ENCODE results near the gene GIPC2.

- TF ChIP-seq, protein P1, sequence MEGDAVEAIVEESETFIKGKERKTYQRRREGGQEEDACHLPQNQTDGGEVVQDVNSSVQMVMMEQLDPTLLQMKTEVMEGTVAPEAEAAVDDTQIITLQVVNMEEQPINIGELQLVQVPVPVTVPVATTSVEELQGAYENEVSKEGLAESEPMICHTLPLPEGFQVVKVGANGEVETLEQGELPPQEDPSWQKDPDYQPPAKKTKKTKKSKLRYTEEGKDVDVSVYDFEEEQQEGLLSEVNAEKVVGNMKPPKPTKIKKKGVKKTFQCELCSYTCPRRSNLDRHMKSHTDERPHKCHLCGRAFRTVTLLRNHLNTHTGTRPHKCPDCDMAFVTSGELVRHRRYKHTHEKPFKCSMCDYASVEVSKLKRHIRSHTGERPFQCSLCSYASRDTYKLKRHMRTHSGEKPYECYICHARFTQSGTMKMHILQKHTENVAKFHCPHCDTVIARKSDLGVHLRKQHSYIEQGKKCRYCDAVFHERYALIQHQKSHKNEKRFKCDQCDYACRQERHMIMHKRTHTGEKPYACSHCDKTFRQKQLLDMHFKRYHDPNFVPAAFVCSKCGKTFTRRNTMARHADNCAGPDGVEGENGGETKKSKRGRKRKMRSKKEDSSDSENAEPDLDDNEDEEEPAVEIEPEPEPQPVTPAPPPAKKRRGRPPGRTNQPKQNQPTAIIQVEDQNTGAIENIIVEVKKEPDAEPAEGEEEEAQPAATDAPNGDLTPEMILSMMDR (IDR thresholded peaks at IDR 0.05) = no peak
- TF ChIP-seq POLR2A (IDR thresholded peaks at IDR 0.05) = no peak
Observed at GRCh38 chr1:78005448-78005722, 40.4 kb upstream of the GIPC2 start.

Measured in heart left ventricle (tissue), 13 donors.